ENCODE results near the gene SFSWAP.

Gene SFSWAP

DNA sequence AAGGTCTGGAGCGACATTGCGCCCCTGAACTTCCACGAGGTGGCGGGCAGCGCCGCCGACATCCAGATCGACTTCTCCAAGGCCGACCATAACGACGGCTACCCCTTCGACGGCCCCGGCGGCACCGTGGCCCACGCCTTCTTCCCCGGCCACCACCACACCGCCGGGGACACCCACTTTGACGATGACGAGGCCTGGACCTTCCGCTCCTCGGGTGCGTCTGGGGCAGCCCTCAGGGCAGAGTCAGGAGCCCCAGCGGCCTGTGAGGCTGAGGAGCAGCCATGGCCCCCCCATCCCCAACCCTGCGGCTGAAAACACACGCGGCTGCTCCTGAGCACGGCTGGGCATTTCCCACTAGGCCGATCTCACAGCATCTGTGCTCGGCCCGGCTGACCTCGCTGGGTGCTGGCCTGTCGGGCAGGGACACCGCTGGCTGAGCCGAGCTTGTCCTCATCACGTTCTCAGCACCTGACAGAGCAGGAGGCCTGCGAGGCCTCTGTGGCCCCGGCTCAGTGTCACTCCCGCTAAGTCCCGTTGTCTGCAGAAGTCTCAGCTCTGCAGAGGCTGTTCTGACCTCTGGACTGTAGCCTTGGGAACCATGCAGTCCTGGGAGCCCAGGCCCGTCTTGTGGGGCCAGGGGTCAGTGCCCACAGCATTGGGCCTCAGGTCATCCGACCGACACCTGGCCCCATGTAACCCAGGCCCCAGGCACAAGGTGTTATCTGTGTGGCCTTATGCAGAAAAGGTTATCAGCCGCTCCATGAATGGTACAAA, 129.9 kb downstream of the SFSWAP start:
- no peak for DNase-seq

DNA sequence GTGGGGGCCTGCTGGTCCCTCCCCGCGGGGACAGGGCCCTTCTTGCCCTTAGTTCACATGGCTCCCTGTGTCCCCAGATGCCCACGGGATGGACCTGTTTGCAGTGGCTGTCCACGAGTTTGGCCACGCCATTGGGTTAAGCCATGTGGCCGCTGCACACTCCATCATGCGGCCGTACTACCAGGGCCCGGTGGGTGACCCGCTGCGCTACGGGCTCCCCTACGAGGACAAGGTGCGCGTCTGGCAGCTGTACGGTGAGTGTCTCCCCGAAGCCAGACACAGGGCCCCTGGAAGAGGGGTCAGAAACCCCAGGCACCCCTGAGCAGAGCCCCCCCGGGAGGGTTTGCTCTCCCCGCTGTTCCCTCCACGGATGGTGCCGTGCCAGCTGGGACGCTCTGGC, 130.7 kb downstream of the SFSWAP start:
- no peak for DNase-seq

DNA sequence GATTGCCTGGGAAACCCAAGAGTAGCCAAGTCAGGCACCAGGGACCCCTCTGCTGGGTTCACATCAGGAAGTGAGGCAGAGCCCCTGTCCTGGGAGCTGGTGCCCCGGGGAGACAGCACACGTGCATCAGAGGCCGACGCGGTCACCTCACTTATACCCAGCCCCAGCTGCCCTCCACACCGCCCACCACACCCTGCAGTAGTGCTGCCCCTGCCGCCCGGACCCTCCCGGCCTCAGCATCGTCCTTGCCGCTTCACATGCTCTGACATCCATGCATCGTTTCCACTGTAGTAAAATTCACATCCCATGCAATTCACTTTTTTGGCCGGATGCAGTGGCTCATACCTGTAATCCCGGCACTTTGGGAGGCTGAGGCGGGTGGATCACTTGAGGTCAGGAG, 131.3 kb downstream of the SFSWAP start:
- no peak for DNase-seq

DNA sequence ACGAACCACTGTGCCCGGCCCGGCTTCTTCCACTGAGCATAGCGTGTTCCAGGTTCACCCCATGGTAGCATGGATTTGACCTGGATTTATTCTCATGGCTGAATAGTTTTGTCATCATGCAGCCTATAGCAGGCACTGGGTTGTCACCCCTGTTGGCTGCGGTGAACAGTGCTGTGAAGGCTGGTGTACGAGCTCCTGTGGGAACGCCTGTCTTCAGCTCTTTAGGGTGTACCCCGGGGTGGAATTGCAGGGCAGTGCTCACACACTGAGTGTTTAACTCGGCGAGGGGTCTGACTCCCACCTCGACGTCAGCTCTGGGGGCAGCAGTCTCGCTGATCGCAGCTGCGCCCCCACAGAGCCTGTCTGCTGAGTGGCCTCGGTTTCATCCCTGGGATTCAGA, 132.6 kb downstream of the SFSWAP start:
- DNase-seq: no peak

DNA sequence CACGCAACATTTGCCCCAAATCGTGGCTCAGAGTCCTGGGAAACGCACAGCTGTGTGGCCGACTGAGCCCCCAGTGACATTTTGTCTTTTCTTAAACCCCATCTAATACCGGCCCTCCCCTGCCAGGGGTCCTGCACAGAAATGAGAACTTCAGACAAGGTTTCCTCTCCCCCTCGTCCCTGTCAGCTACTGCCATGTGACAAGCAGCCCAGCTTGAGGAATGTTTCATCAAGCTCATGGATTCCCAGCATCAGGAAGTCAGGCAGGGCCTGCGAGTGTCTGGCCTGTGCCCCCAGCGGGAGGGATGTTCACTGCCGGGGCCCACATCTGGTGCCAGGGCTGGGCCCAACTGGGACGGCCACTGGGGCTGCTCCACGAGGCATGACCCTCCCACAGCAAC, 133.2 kb downstream of the SFSWAP start:
- DNase-seq: no peak

DNA sequence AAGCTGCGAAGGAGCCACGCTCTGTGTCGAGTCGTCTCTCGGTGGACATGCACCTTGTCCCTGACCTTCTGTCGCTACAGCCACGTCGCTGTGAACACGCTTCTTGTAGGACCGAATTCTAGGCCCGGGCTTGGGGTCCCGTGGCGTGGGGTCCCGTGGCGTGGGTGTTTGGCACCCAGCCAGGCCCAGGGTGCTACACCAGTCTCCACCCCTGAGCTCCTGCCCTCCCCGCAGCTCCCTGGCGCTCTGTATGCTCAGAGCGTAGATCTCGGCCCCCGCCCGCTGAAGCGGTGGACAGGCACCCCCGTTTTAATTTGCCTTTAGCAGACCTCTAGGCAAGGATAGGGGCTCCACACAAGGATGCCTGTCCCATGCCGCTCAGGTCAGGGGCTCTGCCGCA, 133.8 kb downstream of the SFSWAP start:
- no peak for DNase-seq

DNA sequence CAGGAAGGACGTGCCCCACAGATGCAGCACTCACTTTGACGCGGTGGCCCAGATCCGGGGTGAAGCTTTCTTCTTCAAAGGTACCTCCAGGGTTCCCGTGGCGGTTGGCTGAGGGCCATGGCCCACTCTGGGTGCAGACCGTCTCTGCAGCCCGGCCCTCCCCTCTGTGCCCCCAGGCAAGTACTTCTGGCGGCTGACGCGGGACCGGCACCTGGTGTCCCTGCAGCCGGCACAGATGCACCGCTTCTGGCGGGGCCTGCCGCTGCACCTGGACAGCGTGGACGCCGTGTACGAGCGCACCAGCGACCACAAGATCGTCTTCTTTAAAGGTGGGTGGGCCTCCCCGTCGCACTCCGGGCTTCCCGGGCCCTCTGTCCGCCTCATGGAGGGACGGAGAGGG, 134.2 kb downstream of the SFSWAP start:
- no peak for DNase-seq

DNA sequence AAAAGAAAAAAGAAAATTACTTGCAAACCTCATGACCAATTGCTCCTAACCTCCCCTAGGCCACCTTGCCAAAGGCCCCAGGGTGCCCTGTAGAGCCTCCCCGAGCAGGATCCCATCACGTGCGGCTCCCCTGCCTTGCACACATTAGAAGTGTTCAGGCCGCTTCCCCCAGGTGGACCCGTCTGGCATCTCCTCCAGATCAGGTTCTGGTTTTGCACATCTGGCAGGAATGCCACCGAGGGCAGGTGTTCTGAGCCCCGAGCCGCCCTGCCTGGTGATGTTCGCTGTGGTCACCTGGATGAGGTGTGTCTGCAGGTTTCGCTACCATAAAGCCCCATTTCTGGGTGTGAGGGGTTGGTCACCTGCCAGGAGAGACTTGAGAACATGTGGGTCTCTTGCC, 136.6 kb downstream of the SFSWAP start:
- no peak for DNase-seq

DNA sequence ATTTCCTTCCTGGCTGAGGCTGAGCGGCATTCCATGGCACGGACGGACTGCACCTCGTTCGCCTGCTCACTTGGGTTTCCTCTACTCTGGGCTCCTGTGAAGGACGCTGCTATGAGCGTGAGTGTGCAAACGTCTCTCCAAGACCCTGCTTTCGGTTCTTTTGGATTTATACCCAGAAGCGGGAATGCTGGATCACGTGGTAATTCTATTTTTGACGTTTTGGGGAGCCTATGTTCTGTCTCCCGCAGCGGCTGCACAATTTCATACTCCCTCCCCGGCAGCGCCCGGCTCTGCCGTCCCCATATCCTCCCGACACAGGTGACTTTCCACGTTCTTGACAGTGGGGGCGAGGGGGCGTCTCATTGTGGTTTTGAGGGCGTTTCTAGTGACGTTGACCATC, 137.9 kb downstream of the SFSWAP start:
- DNase-seq: no peak
